ENCODE measurements around the gene GBP3. TPM values are rescaled to one million over a fixed set of nuclear protein-coding genes. Genes with fewer than 3 reads are reported as not detected.
"Not testable (repeated sequence)": the region's sequence is repeated elsewhere in the genome, so short reads cannot be mapped to it uniquely, and the experiment has no call there.

Gene GBP3
- total RNA-seq, 1 donor from 2014 or later: 20.5 TPM

- DNase-seq (ENCODE audit: low read depth): no peak
Observed at GRCh38 chr1:88979054-88979748, 43.5 kb downstream of the GBP3 start.

- DNase-seq (ENCODE audit: low read depth): no peak
Observed at GRCh38 chr1:88976235-88976634, 46.4 kb downstream of the GBP3 start.

DNA sequence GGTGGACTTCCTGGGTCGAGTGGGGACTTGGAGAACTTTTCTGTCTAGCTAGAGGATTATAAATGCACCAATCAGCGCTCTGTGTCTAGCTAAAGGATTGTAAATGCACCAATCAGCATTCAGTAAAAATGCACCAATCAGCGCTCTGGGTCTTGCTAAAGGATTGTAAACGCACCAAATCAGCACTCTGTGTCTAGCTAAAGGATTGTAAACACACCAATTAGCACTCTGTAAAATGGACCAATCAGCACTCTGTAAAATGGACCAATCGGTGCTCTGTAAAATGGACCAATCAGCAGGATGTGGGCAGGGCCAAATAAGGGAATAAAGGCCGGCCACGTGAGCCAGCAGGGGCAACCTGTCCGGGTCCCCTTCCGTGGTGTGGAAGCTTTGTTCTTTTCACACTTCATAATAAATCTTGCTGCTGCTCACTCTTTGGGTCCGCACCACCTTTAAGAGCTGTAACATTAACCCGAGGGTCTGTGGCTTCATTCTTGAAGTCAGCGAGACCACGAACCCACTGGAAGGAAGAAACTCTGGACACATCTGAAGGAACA lies 48.0 kb downstream of the GBP3 start:
- DNase-seq (ENCODE audit: low read depth): not testable (repeated sequence)

GRCh38 chr1:88973520-88974137 lies 49.0 kb downstream of the GBP3 start:
- DNase-seq (ENCODE audit: low read depth): peak; percentile 47

DNA sequence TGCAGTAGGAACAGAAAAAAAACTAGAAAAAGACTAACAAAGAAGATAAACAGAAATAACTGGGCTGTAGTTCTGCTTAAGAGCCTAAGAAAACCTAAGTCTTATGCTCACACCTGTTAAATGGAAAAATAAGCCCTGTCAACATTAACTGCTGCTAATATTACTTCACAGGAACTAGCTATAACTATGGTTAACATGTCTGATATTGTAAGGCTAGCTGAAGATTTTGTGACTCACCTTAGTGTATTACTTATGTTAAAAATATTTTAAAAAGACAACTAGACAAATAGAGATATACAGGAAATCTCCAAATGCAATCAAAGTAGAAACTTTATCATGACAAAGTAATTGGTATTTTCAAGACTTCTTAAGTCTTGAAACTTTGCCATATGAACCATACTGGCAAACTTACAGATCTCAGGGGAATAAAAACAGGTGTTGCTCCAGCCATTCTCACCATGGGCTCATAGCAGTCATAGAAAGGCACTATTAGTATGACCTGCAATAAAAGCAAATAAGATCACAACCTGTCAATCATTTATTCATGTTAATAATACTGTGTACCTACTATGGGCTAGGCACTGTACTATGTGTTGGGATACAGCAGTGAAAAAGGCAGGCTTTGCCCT lies 60.9 kb downstream of the GBP3 start:
- peak; percentile 47 for DNase-seq (ENCODE audit: low read depth)

- no peak for DNase-seq (ENCODE audit: low read depth)
Observed at GRCh38 chr1:88961081-88961480, 61.6 kb downstream of the GBP3 start.

Other genes with a start within 250 kb of the GBP3 start
- gene GTF2B, start 131.3 kb downstream of the GBP3 start, total RNA-seq: 31.3 and 35.0 TPM in 2 replicates
- 19.1 and 21.2 TPM in 2 replicates for gene KYAT3, start 30.2 kb downstream of the GBP3 start, total RNA-seq
- 6.2 and 9.4 TPM in 2 replicates for gene RBMXL1, start 30.2 kb downstream of the GBP3 start, total RNA-seq
- 25.6 and 30.3 TPM in 2 replicates for gene GBP1, start 42.3 kb upstream of the GBP3 start, total RNA-seq
- gene GBP2, start 103.2 kb upstream of the GBP3 start, total RNA-seq: 70.6 and 111 TPM in 2 replicates
- gene GBP7, start 153.1 kb upstream of the GBP3 start, total RNA-seq: not detected in 2 replicates
- gene GBP4, start 176.1 kb upstream of the GBP3 start, total RNA-seq: not detected in 2 replicates
- not detected in 2 replicates for gene GBP5, start 250.0 kb upstream of the GBP3 start, total RNA-seq